ENCODE measurements around the gene NRM.

DNA sequence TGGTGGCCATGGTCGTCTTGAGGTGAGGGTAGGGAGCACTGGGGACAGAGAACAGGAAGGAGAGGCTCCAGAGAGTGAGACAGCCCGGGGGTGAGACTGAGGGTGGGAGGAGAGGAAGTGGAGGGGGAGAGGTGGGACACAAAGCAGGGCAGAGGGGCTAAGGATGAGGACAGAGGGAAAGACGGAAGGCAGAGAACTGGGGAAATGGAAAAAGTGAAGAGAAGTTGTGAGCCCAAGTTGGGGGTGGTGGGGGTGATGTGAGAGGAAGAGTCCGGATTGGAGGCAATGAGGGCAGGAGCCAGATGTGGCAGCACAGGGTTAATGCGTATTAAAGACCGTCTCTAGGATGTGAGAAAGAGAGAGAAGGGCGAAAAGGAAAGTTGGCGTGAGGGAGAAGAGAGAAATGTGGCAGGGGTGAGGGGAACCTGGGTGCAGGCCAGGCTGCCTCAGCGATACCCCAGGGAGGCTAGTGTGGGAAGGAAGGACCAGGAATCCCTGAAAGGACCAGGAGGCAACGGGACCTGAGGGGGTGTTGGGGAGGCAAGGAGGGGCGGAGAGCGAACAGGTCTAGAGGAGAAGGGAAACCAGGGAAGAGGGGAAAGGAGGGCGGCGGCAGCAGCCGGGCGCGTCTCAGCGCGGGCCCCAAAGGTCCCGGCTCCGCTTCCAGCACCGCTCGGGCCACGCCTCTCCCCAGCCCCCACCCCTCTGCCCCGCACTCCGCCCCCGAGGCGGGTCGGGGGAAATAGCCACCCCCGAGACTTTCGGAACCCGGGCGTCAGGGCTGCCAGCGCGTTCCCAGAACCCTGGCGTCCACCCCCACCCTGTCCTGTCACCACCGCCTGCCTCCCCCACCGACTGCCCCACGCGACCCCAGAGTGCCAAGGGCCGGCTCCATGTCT is 4.5 kb downstream of the NRM start, which contains the start of gene PPP1R18:
- TF ChIP-seq POLR2AphosphoS5 (IDR thresholded peaks at IDR 0.05) (no peak), CTCF (IDR thresholded peaks at IDR 0.05) (no peak), POLR2A (IDR thresholded peaks at IDR 0.05) (no peak)

All from suprapubic skin (tissue), 4 donors.